Endodermal cell (in vitro differentiated cells): ENCODE results near the gene PRPF18. TPM values are rescaled to one million over a fixed set of nuclear protein-coding genes. Genes with fewer than 3 reads are reported as not detected.
A peak's percentile ranks its signal among the peaks of the same experiment; 100 is the strongest.

Experiments used
- DNase-seq: peaks from one replicate; pipeline ENCODE4 v3.0.0-alpha.2; 2017
- H3K27ac ChIP-seq: 2 replicates; pipeline ENCODE4 v1.5.1; 2013; ENCODE audit warnings: mild to moderate bottlenecking, low read depth, low read length, moderate library complexity
- H3K27me3 ChIP-seq: 2 replicates; pipeline ENCODE4 v1.6.1; 2013; ENCODE audit warnings: mild to moderate bottlenecking, low read length, moderate library complexity; ENCODE audit not compliant: insufficient read depth, control insufficient read depth, poor library complexity, severe bottlenecking
- H3K36me3 ChIP-seq: 2 replicates; pipeline ENCODE4 v1.7.0; 2013; ENCODE audit warnings: mild to moderate bottlenecking, low read length, moderate library complexity; ENCODE audit not compliant: control insufficient read depth, insufficient read depth
- H3K4me1 ChIP-seq: one replicate; pipeline ENCODE4 v1.7.0; 2013; ENCODE audit warnings: low read length; ENCODE audit not compliant: control insufficient read depth, insufficient read depth
- H3K4me3 ChIP-seq: 2 replicates; pipeline ENCODE4 v1.5.1; 2013; ENCODE audit warnings: mild to moderate bottlenecking, low read length, moderate library complexity
- H3K9ac ChIP-seq: 2 replicates; pipeline ENCODE4 v1.6.1; 2013; ENCODE audit warnings: mild to moderate bottlenecking, low read length, moderate library complexity; ENCODE audit not compliant: poor library complexity, severe bottlenecking; ENCODE audit errors: extremely low read depth
- H3K9me3 ChIP-seq: 2 replicates; pipeline ENCODE4 v1.6.1; 2013; ENCODE audit warnings: mild to moderate bottlenecking, low read length, moderate library complexity; ENCODE audit not compliant: control insufficient read depth
- H3K27ac Mint-ChIP-seq: 2 replicates; pipeline ENCODE4 v1.8.0; 2020; ENCODE audit warnings: mixed read lengths
- H3K27me3 Mint-ChIP-seq: 2 replicates; pipeline ENCODE4 v1.8.0; 2021; ENCODE audit warnings: mild to moderate bottlenecking, mixed read lengths; ENCODE audit not compliant: insufficient read depth
- H3K36me3 Mint-ChIP-seq: 2 replicates; pipeline ENCODE4 v1.8.0; 2020; ENCODE audit warnings: low read depth, mixed read lengths
- H3K4me1 Mint-ChIP-seq: 2 replicates; pipeline ENCODE4 v1.8.0; 2020; ENCODE audit warnings: mixed read lengths
- H3K4me3 Mint-ChIP-seq: 2 replicates; pipeline ENCODE4 v1.8.0; 2020; ENCODE audit warnings: mild to moderate bottlenecking, moderate library complexity, mixed read lengths
- H3K9me3 Mint-ChIP-seq: 2 replicates; pipeline ENCODE4 v1.8.0; 2020; ENCODE audit warnings: mild to moderate bottlenecking, mixed read lengths
- CTCF ChIP-seq: fragments of 200-600 bp; sonication (generic); conservative IDR thresholded peaks from 2 replicates; pipeline ENCODE4 v1.5.0; 2021; ENCODE audit warnings: antibody characterized with exemption, mild to moderate bottlenecking
- WGBS, 2 experiments: methylation state at CpG; one replicate each; pipeline versions ENCODE4 v1.1.5 to v1.1.7; 2013; ENCODE audit warnings: missing lambda C conversion rate in 2 of 2, mixed read lengths in 1 of 2; ENCODE audit not compliant: insufficient coverage in 1 of 2, insufficient read length in 1 of 2; 5-methylcytosine and 5-hydroxymethylcytosine counted together
- total RNA-seq, 2 donors: library from RNA; stranded (reverse); fragmentation: NEBNext Ultra II Directional in 1 of 2; extraction: Animal tissue kit (Norgen Biotek cat#: 25700) in 1 of 2; gene quantifications; 2 replicates in 1 of 2; 3 replicates in 1 of 2; pipeline ENCODE4 v1.2.1, GENCODE V29; 2021

PRPF18 gene
- total RNA-seq, 2 donors from 2014 or later = 19.1 to 20.4 TPM

- Mint-ChIP-seq H3K4me1 (peaks cover 21% of the 10 kb centered on the region), H3K4me3 (no peak overlapping the region), H3K36me3 (peaks cover 30% of the 10 kb centered on the region), H3K27ac (no peak overlapping the region), H3K27me3 (no peaks in the 10 kb centered on the region), H3K9me3 (no peaks in the 10 kb centered on the region)
- Histone ChIP-seq H3K9me3 (no peaks in the 10 kb centered on the region), H3K27me3 (no peaks in the 10 kb centered on the region), H3K4me3 (no peak overlapping the region), H3K9ac (no peak overlapping the region), H3K27ac (no peak overlapping the region), H3K36me3 (peaks cover 53% of the 10 kb centered on the region), H3K4me1 (peaks cover 8% of the 10 kb centered on the region)
- DNase-seq = no peak
- 93 to 94% methylated on average over 2 to 3 of the region's 3 CpGs for WGBS, 2 experiments
- no peak for TF ChIP-seq CTCF
Measured at GRCh38 chr10:13612654-13613373, 26.0 kb downstream of the PRPF18 start.

- no peaks in the 10 kb centered on the region for H3K27me3 Mint-ChIP-seq
- no peak overlapping the region for H3K4me3 ChIP-seq
- H3K9ac ChIP-seq = no peak overlapping the region
- no peak overlapping the region for H3K27ac ChIP-seq
- TF ChIP-seq CTCF = peak; percentile 71
- peaks cover 21% of the 10 kb centered on the region for H3K4me1 Mint-ChIP-seq
- peaks cover 8% of the 10 kb centered on the region for H3K4me1 ChIP-seq
- H3K36me3 Mint-ChIP-seq = peaks cover 33% of the 10 kb centered on the region
- no peaks in the 10 kb centered on the region for H3K9me3 Mint-ChIP-seq
- H3K27ac Mint-ChIP-seq = no peak overlapping the region
- 65 to 91% methylated on average over 2 to 5 of the region's 5 CpGs for WGBS, 2 experiments
- no peak overlapping the region for H3K4me3 Mint-ChIP-seq
- DNase-seq = no peak
- H3K9me3 ChIP-seq = no peaks in the 10 kb centered on the region
- peaks cover 58% of the 10 kb centered on the region for H3K36me3 ChIP-seq
- no peaks in the 10 kb centered on the region for H3K27me3 ChIP-seq
Measured at GRCh38 chr10:13613519-13613918, 26.8 kb downstream of the PRPF18 start.

GRCh38 chr10:13614530-13615332, 28.0 kb downstream of the PRPF18 start:
- H3K4me3 ChIP-seq = no peak overlapping the region
- H3K9me3 Mint-ChIP-seq = no peaks in the 10 kb centered on the region
- H3K36me3 Mint-ChIP-seq = peaks cover 35% of the 10 kb centered on the region
- H3K27me3 ChIP-seq = no peaks in the 10 kb centered on the region
- H3K4me1 ChIP-seq = peaks cover 8% of the 10 kb centered on the region
- peak; percentile 56 for TF ChIP-seq CTCF
- peak overlapping the region; percentile 42 for H3K27ac ChIP-seq
- peaks cover 21% of the 10 kb centered on the region for H3K4me1 Mint-ChIP-seq
- H3K27me3 Mint-ChIP-seq = no peaks in the 10 kb centered on the region
- H3K27ac Mint-ChIP-seq = peak overlapping the region; percentile 83
- no peaks in the 10 kb centered on the region for H3K9me3 ChIP-seq
- peaks cover 49% of the 10 kb centered on the region for H3K36me3 ChIP-seq
- 74 to 88% methylated on average over 5 to 8 of the region's 8 CpGs for WGBS, 2 experiments
- H3K9ac ChIP-seq = peak overlapping the region; percentile 7
- no peak overlapping the region for H3K4me3 Mint-ChIP-seq
- DNase-seq = peak; percentile 67
